Spleen (tissue), 11 donors: ENCODE results near the gene MAP3K14. TPM values are rescaled to one million over a fixed set of nuclear protein-coding genes. Genes with fewer than 3 reads are reported as not detected.
A peak's percentile ranks its signal among the peaks of the same experiment; 100 is the strongest.

Experiments used
- DNase-seq: peaks from one replicate; pipeline ENCODE4 v3.0.0-alpha.2; 2020
- H3K27ac ChIP-seq, 8 donors: fragments of 200-600 bp; sonication (generic) in 7 of 8; 1 replicate in 4 of 8; 2 replicates in 4 of 8; pipeline versions ENCODE4 v1.5.0 to v1.8.0; 2016 to 2021; ENCODE audit warnings: inconsistent platforms in 4 of 8, mild to moderate bottlenecking in 4 of 8, moderate library complexity in 1 of 8
- H3K27me3 ChIP-seq, 7 donors: fragments of 200-600 bp; sonication (generic) in 6 of 7; replicated peaks in 1 of 7; 1 replicate in 4 of 7; 2 replicates in 3 of 7; pipeline versions ENCODE4 v1.5.0 to v1.8.0; 2016 to 2021; ENCODE audit warnings: inconsistent platforms in 3 of 7, mild to moderate bottlenecking in 1 of 7
- H3K36me3 ChIP-seq, 6 donors: fragments of 200-600 bp; sonication (generic) in 5 of 6; 1 replicate in 4 of 6; 2 replicates in 2 of 6; pipeline versions ENCODE4 v1.5.0 to v1.8.0; 2016 to 2021; ENCODE audit warnings: inconsistent platforms in 2 of 6
- H3K4me1 ChIP-seq, 6 donors: fragments of 200-600 bp; sonication (generic) in 5 of 6; 1 replicate in 3 of 6; 2 replicates in 3 of 6; pipeline versions ENCODE4 v1.5.0 to v1.8.0; 2016 to 2021; ENCODE audit warnings: inconsistent platforms in 3 of 6
- H3K4me3 ChIP-seq, 8 donors: fragments of 200-600 bp; sonication (generic) in 7 of 8; 1 replicate in 4 of 8; 2 replicates in 4 of 8; pipeline versions ENCODE4 v1.5.0 to v1.8.0; 2016 to 2021; ENCODE audit warnings: inconsistent platforms in 4 of 8, mild to moderate bottlenecking in 4 of 8, moderate library complexity in 2 of 8
- H3K9me3 ChIP-seq, 8 donors: fragments of 200-600 bp; sonication (generic) in 7 of 8; 1 replicate in 4 of 8; 2 replicates in 4 of 8; pipeline versions ENCODE4 v1.5.0 to v1.8.0; 2016 to 2021; ENCODE audit warnings: inconsistent platforms in 4 of 8
- CTCF ChIP-seq, 11 experiments: fragments of 200-600 bp in 7 of 11; fragments of 450-650 bp in 4 of 11; sonication (generic) in 4 of 11; IDR thresholded peaks in 8 of 11; conservative IDR thresholded peaks in 3 of 11; 1 replicate in 7 of 11; 2 replicates in 4 of 11; pipeline versions ENCODE4 v1.4.0 to v1.8.0; 2016 to 2021; ENCODE audit warnings: antibody characterized with exemption in 11 of 11, inconsistent platforms in 4 of 11, mild to moderate bottlenecking in 1 of 11
- POLR2A ChIP-seq, 3 donors: fragments of 450-650 bp; IDR thresholded peaks; one replicate each; pipeline ENCODE4 v1.5.1; 2017; ENCODE audit warnings: antibody characterized with exemption in 3 of 3, mild to moderate bottlenecking in 1 of 3
- POLR2AphosphoS5 ChIP-seq, 3 donors: sonication (generic); formaldehyde crosslinking; IDR thresholded peaks; one replicate each; pipeline ENCODE4 v1.5.1; 2017; ENCODE audit warnings: antibody characterized with exemption in 3 of 3
- WGBS, 5 donors: extraction: QIAGEN DNeasy Blood & Tissue Kit in 3 of 5; methylation state at CpG; one replicate each; pipeline versions ENCODE4 v1.1.5 to v1.1.7; 2013 to 2018; 5-methylcytosine and 5-hydroxymethylcytosine counted together
- intact Hi-C: fragments of 100-400 bp; cut with DNase I; formaldehyde crosslinking; loops from one replicate; pipeline ENCODE4 v1.15.0; 2023; ENCODE audit warnings: low total_unique reads
- polyA plus RNA-seq, 3 donors: library from polyadenylated mRNA; stranded (reverse); fragments of 200-250 nt; gene quantifications; one replicate each; pipeline ENCODE4 v1.2.1, GENCODE V29; 2013
- total RNA-seq, 7 donors: library from RNA; depleted of rRNA in 3 of 7; stranded (reverse); fragments of >200 nt in 3 of 7; fragmentation: NEBNext Ultra II Directional in 4 of 7; extraction: Animal tissue kit (Norgen Biotek cat#: 25700) in 4 of 7; gene quantifications; one replicate each; pipeline versions ENCODE4 v1.1.0 to v1.2.1, GENCODE V29; 2016 to 2021
- donor health status: healthy with polysubstance abuse.
- donor health status: DM: no; HTN: no; CAD: no; lungs with moderate emphysema.
- donor health status: DM: no; HTN: no; CAD: no.
- donor health status: Bipolar disorder and iron deficiency.
- donor health status: healthy.
- donor health status: DM: no; HTN: no; CAD: no.
- donor health status: DM: yes; HTN: yes; CAD: no.

The MAP3K14 gene
- total and polyA plus RNA-seq, 10 donors, result 17.3 to 36.3 (median 28.0) TPM

GRCh38 chr17:45325810-45326209 lies 9.0 kb upstream of the MAP3K14 start:
- Histone ChIP-seq H3K27ac (no peak overlapping the region), H3K4me3 (no peak overlapping the region), H3K36me3 (no peaks in the 10 kb centered on the region), H3K4me1 (peaks cover 0 to 18% (median 2%) of the 10 kb centered on the region in 6 donors), H3K27me3 (no peaks in the 10 kb centered on the region), H3K9me3 (no peaks in the 10 kb centered on the region)
- intact Hi-C loops, result no loop called here
- TF ChIP-seq POLR2AphosphoS5 (IDR thresholded peaks at IDR 0.05), result no peak
- no peak for TF ChIP-seq CTCF (IDR thresholded peaks at IDR 0.05 in 8 of 11, conservative IDR thresholded peaks at IDR 0.05 in 3 of 11)
- no peak for TF ChIP-seq POLR2A (IDR thresholded peaks at IDR 0.05)
- whole genome bisulfite sequencing, 5 donors, result 72 to 90% (median 87%) methylated on average over 4 of the region's 4 CpGs
- peak; percentile 25 for DNase-seq

- intact Hi-C loops, result no loop called here
- Histone ChIP-seq H3K9me3 (no peaks in the 10 kb centered on the region), H3K27me3 (no peaks in the 10 kb centered on the region), H3K27ac (no peak overlapping the region), H3K4me1 (peaks cover 0 to 18% (median 4%) of the 10 kb centered on the region in 6 donors), H3K4me3 (no peak overlapping the region), H3K36me3 (no peaks in the 10 kb centered on the region)
- 84 to 97% (median 93%) methylated on average over 1 of the region's 1 CpG for WGBS, 5 donors
- TF ChIP-seq CTCF (IDR thresholded peaks at IDR 0.05 in 8 of 11, conservative IDR thresholded peaks at IDR 0.05 in 3 of 11) (no peak), POLR2A (IDR thresholded peaks at IDR 0.05) (no peak), POLR2AphosphoS5 (IDR thresholded peaks at IDR 0.05) (no peak)
- DNase-seq, result peak; percentile 17
Observed at GRCh38 chr17:45324336-45324735, 7.5 kb upstream of the MAP3K14 start.

- no peak for TF ChIP-seq CTCF (IDR thresholded peaks at IDR 0.05 in 8 of 11, conservative IDR thresholded peaks at IDR 0.05 in 3 of 11)
- no peak for TF ChIP-seq POLR2AphosphoS5 (IDR thresholded peaks at IDR 0.05)
- TF ChIP-seq POLR2A (IDR thresholded peaks at IDR 0.05), result no peak
- H3K36me3 ChIP-seq, result no peaks in the 10 kb centered on the region
- intact Hi-C loops, result no loop called here
- 93 to 100% (median 98%) methylated on average over 2 of the region's 2 CpGs for WGBS, 5 donors
- H3K4me3 ChIP-seq, result no peak overlapping the region
- H3K27ac ChIP-seq, result no peak overlapping the region
- peaks cover 3 to 29% (median 13%) of the 10 kb centered on the region in 6 donors for H3K4me1 ChIP-seq
- DNase-seq, result no peak
- no peaks in the 10 kb centered on the region for H3K9me3 ChIP-seq
- no peaks in the 10 kb centered on the region for H3K27me3 ChIP-seq
Observed at GRCh38 chr17:45322168-45322567, 5.3 kb upstream of the MAP3K14 start.

- Histone ChIP-seq H3K4me1 (peaks cover 3 to 33% (median 15%) of the 10 kb centered on the region in 6 donors), H3K36me3 (no peaks in the 10 kb centered on the region), H3K27ac (peak overlapping the region in 1 of 8 donors; percentile 17), H3K27me3 (no peaks in the 10 kb centered on the region), H3K9me3 (no peaks in the 10 kb centered on the region), H3K4me3 (no peak overlapping the region)
- WGBS, 5 donors, result 7 to 44% (median 20%) methylated on average over 1 of the region's 1 CpG
- no peak for DNase-seq
- TF ChIP-seq POLR2A (IDR thresholded peaks at IDR 0.05) (no peak), POLR2AphosphoS5 (IDR thresholded peaks at IDR 0.05) (no peak), CTCF (IDR thresholded peaks at IDR 0.05 in 8 of 11, conservative IDR thresholded peaks at IDR 0.05 in 3 of 11) (no peak)
- intact Hi-C loops, result no loop called here
Observed at GRCh38 chr17:45320931-45321461, 4.2 kb upstream of the MAP3K14 start.
